GM12878 (cell line): Measurements from ENCODE around the gene NOP9. TPM values are rescaled to one million over a fixed set of nuclear protein-coding genes. Genes with fewer than 3 reads are reported as not detected.

Experiments used
- BACH1 ChIP-seq: fragments of 450-650 bp; IDR thresholded peaks from 2 replicates; pipeline ENCODE4 v1.6.1; 2017; ENCODE audit warnings: mild to moderate bottlenecking, borderline replicate concordance
- EED ChIP-seq: sonication (generic); IDR thresholded peaks from 2 replicates; pipeline ENCODE4 v1.6.1; 2016; ENCODE audit warnings: antibody characterized with exemption, low read depth
- EZH2 ChIP-seq: IDR thresholded peaks from 2 replicates; pipeline ENCODE4 v1.6.1; 2012; ENCODE audit warnings: low read depth, mild to moderate bottlenecking, control low read depth, inconsistent platforms, low read length, borderline replicate concordance; ENCODE audit not compliant: control insufficient read depth
- FOS ChIP-seq: IDR thresholded peaks from 3 replicates; pipeline ENCODE4 v1.6.1; 2011; ENCODE audit warnings: borderline replicate concordance; ENCODE audit not compliant: insufficient read length; ENCODE audit errors: extremely low read depth
- FOXK2 ChIP-seq: fragments of 450-650 bp; IDR thresholded peaks from 2 replicates; pipeline ENCODE4 v1.6.1; 2017; ENCODE audit warnings: mild to moderate bottlenecking, moderate library complexity
- HDAC6 ChIP-seq: fragments of 200-600 bp; sonication (generic); IDR thresholded peaks from one replicate; pipeline ENCODE4 v1.8.0; 2017; ENCODE audit warnings: antibody characterized with exemption; ENCODE audit not compliant: unreplicated experiment
- HSF1 ChIP-seq: fragments of 150-350 bp; IDR thresholded peaks from 2 replicates; pipeline ENCODE4 v1.6.1; 2014; ENCODE audit warnings: mild to moderate bottlenecking, low read depth, low read length
- IKZF2 ChIP-seq, 2 experiments: fragments of 450-650 bp; IDR thresholded peaks; 2 replicates each; pipeline ENCODE4 v1.6.1; 2017; ENCODE audit warnings: mild to moderate bottlenecking in 2 of 2, moderate library complexity in 2 of 2
- JUND ChIP-seq: IDR thresholded peaks from 2 replicates; pipeline ENCODE4 v1.6.1; 2012; ENCODE audit warnings: low read depth, mild to moderate bottlenecking, low read length, improper control_type of control experiment, moderate library complexity
- MEF2B ChIP-seq: fragments of 450-650 bp; IDR thresholded peaks from 2 replicates; pipeline ENCODE4 v1.6.1; 2018; ENCODE audit warnings: mild to moderate bottlenecking, moderate library complexity; ENCODE audit not compliant: partially characterized antibody, poor library complexity, severe bottlenecking
- PBX3 ChIP-seq: IDR thresholded peaks from 2 replicates; pipeline ENCODE4 v1.6.1; 2011; ENCODE audit warnings: mild to moderate bottlenecking, low read depth, low read length, moderate library complexity; ENCODE audit not compliant: insufficient replicate concordance
- STAT3 ChIP-seq: IDR thresholded peaks from 2 replicates; pipeline ENCODE4 v1.6.1; 2011; ENCODE audit warnings: low read depth, low read length, improper control_type of control experiment
- TCF3 ChIP-seq: IDR thresholded peaks from 2 replicates; pipeline ENCODE4 v1.6.1; 2012; ENCODE audit warnings: low read depth, mild to moderate bottlenecking, low read length, borderline replicate concordance; ENCODE audit not compliant: insufficient read depth
- USF2 ChIP-seq: IDR thresholded peaks from 2 replicates; pipeline ENCODE4 v1.6.1; 2011; ENCODE audit warnings: low read depth, low read length, improper control_type of control experiment, borderline replicate concordance
- WRNIP1 ChIP-seq: IDR thresholded peaks from 2 replicates; pipeline ENCODE4 v1.6.1; 2011; ENCODE audit warnings: low read depth, low read length, improper control_type of control experiment, borderline replicate concordance
- ZBTB33 ChIP-seq: fragments of 450-650 bp; IDR thresholded peaks from 2 replicates; pipeline ENCODE4 v1.6.1; 2017; ENCODE audit warnings: mild to moderate bottlenecking
- ZNF687 ChIP-seq: fragments of 450-650 bp; IDR thresholded peaks from 2 replicates; pipeline ENCODE4 v1.6.1; 2017; ENCODE audit warnings: mild to moderate bottlenecking, moderate library complexity
- polyA plus RNA-seq, 11 experiments: library from polyadenylated mRNA; depleted of rRNA in 4 of 11; unstranded in 6 of 11; stranded (reverse) in 5 of 11; fragments of >200 nt; fragmentation: Nextera tagmentation in 4 of 11; fragmentation: Illumina TruSeq in 1 of 11; extraction: Ambion mirVana in 4 of 11; extraction: Trizol in 1 of 11; gene quantifications; 1 replicate in 1 of 11; 2 replicates in 10 of 11; pipeline versions ENCODE4 v1.2.1 to v1.2.3, GENCODE V29; 2011 to 2016; ENCODE audit warnings: inconsistent platforms in 2 of 11, missing spikeins in 2 of 11, low read depth in 1 of 11
- total RNA-seq, 4 experiments: library from RNA; depleted of rRNA in 3 of 4; stranded (reverse); fragments of >200 nt in 3 of 4; fragmentation: Illumina TruSeq in 1 of 4; extraction: Trizol in 1 of 4; gene quantifications; 2 replicates each; pipeline versions ENCODE4 v1.2.1 to v1.2.3, GENCODE V29; 2013 to 2021

The NOP9 gene
- total and polyA plus RNA-seq, 10 of the 15 experiments (the other 5 are each of a cell fraction or from before 2014, with no cell fraction given) = 2.4 to 43.9 (median 20.3) TPM

GRCh38 chr14:24271134-24271833 lies 28.4 kb upstream of the NOP9 start, which contains the start of gene RABGGTA (continued):
- TF ChIP-seq TCF3 (peak; percentile 90), ZBTB33 (no peak), FOS (no peak), HSF1 (0 out of 2 replicates have a peak, but pooled peaks have one; percentile 11), HDAC6 (peak; percentile 40), JUND (0 out of 2 replicates have a peak, but pooled peaks have one; percentile 30), FOXK2 (peak; percentile 45; the same call in 1 of the 2 replicates), IKZF2 (IDR thresholded peaks at IDR 0.05) (peak in 1 of 2 experiments; percentile 41; a peak in 2 of 4 replicates), EED (peak; percentile 62; the same call in 1 of the 2 replicates), MEF2B (peak; percentile 51), WRNIP1 (peak; percentile 90; the same call in 1 of the 2 replicates), USF2 (no peak; the same call in 1 of the 2 replicates), STAT3 (no peak), PBX3 (peak; percentile 94), ZNF687 (peak; percentile 98), EZH2 (no peak), BACH1 (peak; percentile 78)
